HG03520 (cell line): ENCODE data around the gene MRFAP1L1.
A peak's percentile ranks its signal among the peaks of the same experiment; 100 is the strongest.

Source experiments
- ATAC-seq: cut with Tn5 transposase; IDR thresholded peaks from one replicate; pipeline ENCODE4 v1.9.1; 2021; ENCODE audit warnings: mild to moderate bottlenecking, moderate library complexity; ENCODE audit not compliant: unreplicated experiment

The MRFAP1L1 gene

GRCh38 chr4:6716958-6717655 lies 7.4 kb upstream of the MRFAP1L1 start:
- no peak for ATAC-seq

DNA sequence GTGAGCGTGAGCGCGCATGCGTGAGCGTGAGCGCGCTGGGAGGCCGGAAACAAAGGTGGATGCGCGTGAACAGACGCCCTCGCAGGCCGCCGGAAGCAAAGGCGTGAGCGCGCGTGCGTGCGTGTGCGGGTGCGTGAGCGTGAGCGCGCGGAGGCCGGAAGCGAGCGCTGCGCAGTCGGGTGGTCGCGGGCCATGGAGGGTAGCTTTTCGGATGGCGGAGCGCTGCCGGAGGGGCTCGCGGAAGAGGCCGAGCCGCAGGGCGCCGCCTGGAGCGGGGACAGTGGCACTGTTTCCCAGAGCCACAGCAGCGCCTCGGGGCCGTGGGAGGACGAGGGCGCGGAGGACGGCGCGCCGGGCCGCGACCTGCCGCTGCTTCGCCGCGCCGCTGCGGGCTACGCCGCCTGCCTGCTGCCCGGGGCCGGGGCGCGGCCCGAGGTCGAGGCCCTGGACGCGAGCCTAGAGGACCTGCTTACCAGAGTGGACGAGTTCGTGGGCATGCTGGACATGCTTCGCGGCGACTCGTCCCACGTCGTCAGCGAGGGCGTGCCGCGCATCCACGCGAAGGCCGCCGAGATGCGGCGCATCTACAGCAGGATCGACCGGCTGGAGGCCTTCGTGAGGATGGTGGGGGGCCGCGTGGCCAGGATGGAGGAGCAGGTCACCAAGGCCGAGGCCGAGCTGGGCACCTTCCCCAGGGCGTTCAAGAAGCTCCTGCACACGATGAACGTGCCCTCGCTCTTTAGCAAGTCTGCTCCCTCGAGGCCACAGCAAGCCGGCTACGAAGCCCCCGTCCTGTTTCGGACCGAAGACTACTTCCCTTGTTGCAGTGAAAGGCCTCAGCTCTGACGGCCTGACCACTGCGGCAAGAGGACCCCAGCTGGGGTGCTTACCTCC lies 6.6 kb upstream of the MRFAP1L1 start, which contains the start of gene BLOC1S4:
BLOC1S4 (plus strand) TSS at position 157 of the 894 bp plus-strand sequence; CDS start at position 193, 36 bp downstream.
- ATAC-seq: peak; percentile 79

DNA sequence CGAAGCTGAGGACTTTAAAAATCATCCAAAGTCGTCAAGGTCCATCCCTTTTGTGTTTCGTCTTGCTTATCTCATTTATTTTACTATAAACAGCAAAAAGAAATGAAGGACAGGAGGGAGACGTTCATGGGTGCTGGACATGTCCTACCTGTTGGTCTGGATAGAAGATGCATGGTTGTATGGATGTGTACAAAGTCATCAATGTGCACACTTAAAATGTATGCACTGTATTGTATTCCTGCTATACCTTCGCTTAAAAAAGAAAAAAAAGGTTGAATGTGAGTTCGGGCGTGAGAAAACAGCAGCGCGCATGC lies 6.0 kb upstream of the MRFAP1L1 start:
- no peak for ATAC-seq

DNA sequence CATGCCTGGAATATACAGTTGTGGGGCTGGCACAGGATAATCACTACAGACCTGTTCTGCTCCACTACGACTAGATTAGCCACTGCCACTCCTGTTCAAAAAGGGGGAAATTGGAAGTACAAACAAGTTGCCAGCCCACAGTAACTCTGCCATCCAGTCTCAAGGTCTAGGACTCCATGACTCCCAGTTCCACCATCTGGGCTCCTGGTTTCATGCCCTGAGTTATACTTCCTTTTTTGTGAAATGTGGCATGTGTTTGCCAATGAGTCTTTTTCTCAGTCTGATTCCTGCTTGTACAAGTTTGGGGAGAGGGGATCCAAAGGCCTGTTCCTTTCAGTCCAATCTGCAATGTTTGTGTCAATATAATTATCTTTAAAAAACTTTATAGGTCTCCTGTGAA lies 5.3 kb upstream of the MRFAP1L1 start:
- ATAC-seq: no peak

DNA sequence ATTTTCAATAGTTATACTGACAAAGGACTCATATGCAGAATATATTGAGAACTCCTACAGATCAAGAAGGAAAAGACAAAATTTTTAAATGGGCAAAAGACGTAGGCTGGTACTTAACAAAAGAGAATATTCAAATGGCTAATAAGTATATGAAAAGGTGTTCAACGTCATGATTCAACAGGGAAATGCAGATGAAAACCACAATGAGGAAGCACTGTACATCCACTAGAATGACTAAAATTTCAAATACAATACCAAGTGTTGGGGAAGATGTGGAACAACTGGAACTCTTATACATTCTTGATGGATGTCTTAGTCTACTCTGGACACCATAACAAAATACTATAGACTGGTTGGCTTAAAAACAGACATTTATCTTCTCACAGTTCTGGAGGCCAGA lies 1.3 kb upstream of the MRFAP1L1 start:
- ATAC-seq: no peak

DNA sequence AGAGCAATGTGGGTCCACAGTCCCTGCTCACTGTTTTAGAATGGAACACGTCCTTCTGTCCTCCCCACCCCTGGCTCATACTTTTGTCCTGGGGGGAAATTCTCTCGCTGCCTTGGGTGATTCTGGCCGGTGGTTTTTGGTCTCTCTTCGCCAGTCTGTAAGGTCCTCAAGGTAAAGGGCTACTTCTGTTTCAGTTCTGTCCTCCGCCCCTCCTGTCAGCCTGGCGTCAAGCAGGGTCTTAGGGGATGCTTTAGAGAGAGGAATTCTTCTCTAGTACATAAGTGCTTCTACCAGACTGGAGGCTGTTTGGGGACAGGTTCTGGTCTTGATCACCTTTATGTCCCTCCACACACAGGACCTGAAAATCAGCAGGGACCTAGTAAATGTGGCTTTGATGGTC lies 617 bp upstream of the MRFAP1L1 start:
- ATAC-seq: no peak

DNA sequence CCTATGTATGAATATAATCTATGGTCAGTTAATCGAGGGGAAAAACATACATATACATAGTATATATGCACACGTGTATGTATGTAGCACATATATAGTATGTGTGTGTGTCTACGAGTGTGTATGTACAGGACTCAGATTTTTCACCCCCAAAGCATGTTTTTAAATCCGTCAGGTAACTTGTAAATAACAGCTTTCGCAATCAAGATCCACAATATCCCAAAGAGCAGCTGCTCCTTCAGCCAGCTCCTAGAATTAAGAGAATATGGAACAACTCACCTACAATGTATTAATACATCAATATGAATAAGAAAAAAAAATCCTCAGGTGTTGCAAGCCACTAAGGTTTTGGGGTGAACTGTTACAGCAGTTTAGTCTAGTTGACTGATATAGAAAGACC lies 3.5 kb downstream of the MRFAP1L1 start:
- ATAC-seq: no peak

DNA sequence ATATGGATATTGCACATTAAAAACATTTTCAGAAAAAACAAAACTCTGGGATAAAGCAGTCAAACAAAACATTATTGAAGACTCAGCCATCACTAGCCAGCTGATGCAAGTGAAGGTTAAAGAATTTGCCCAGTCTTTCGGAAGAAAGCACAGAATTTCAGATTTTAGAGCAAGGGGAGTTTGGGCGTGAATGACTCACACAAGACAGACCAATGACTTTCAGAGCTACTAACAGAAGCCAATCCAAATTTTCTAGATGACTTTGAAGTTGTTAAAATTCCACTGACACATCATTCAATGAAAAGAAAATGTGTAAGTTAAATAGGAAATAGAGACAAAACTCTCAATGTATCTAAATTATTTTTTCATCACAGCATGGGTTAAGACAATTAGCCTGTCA lies 4.0 kb downstream of the MRFAP1L1 start:
- ATAC-seq: no peak

- no peak for ATAC-seq
These were observed 5.9 kb downstream of the MRFAP1L1 start for GRCh38 chr4:6703786-6704185.

GRCh38 chr4:6702761-6703160 lies 6.9 kb downstream of the MRFAP1L1 start:
- no peak for ATAC-seq

DNA sequence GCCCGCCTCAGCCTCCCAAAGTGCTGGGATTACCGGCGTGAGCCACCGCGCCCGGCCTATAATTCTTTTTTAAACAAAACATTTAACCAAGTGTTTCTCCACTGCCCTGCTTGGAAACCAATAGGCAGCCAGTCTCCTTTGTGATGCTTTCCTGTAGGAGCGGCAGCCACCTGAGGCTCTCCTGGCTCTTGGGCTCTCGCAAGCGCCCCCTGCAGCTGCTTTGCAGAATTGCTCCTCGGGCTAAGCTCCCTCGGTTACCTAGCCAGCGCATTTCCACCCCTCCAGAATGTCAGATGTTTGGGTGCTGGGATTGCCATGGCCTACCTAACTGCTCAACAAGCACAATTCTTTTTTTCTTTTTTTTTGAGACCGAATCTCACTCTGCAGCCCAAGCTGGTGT lies 8.3 kb downstream of the MRFAP1L1 start:
- no peak for ATAC-seq

DNA sequence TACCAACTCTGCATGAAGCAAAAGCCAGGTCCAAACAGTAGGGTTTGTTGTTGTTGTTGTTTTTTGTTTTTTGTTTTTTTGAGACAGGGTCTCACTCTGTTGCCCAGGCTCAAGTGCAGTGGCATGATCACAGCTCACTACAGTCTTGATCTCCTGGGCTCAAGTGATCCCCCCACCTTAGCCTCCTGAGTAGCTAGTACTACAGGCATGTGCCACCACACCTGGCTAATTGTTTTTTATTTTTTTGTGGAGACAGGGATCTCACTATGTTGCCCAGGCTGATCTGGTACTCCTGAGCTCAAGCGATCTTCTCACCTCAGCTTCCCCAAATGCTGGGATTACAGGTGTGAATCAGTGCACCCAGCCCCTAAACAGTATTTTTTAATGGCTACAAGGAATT lies 9.8 kb downstream of the MRFAP1L1 start:
- ATAC-seq: no peak

GRCh38 chr4:6699388-6699787 lies 10.3 kb downstream of the MRFAP1L1 start:
- ATAC-seq: no peak

DNA sequence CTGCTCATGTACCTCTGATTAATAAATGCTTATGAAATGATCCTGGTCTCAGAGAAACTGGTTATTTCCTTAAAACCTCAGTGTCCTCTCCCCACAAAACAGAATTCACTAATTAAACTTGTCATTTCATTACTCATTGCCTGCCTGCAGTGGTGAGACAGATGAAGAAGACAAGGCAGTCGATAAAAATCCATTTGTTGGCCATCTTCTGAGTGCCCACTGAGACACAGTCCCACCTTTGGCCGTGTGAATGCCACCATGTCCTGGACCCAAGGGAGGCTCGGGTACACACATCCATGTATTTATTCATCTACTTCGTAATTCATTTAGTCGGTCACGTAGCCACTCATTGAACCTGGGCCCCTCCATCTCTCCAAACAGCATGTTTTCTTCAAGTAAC lies 12.5 kb downstream of the MRFAP1L1 start:
- ATAC-seq: no peak

GRCh38 chr4:6696611-6697010 lies 13.1 kb downstream of the MRFAP1L1 start:
- no peak for ATAC-seq

DNA sequence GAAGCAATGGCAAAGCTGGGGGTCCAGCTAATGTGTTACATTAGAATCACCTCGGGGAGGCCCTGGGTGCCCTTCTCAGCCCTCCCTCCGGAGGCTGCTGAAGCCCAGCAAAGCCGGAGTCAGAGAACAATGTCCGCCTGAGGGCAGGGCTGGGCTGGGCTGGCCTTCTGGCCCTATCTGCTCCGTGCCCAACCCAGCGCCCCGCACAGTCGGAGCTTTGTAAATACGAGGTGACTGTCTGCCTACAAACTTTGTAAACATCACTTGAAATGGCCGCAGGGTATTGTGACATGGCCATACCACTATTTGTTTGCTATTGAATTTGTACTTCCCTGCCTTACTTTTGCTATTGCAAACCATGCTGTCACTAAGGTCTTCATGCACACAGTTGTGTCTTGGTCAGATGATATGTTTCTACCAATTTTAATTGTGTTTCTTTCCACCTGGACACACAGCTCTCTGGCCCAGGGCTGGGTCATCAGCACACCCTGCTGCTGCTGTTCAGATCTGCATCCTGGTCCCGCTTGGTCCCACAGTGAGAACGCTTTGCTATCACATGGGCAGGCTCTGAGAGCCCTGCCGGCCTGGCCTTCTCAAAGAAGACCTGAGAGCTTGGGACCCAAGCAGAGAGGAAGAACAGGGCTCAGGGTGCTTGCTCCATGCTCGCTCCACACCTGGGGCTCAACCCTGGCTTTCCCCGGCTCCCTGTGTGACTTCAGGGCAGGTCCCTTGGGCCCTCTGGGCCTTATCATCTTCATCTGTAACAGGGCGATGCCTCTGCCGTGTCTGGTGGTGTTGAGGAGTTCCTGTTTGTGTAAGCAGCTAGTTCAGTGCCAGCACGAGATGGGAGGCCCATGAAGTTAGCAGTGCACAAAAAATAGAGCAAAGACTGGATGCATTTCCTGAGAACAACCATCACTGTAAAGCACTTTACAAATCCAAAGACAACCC lies 13.7 kb downstream of the MRFAP1L1 start:
- no peak for ATAC-seq

DNA sequence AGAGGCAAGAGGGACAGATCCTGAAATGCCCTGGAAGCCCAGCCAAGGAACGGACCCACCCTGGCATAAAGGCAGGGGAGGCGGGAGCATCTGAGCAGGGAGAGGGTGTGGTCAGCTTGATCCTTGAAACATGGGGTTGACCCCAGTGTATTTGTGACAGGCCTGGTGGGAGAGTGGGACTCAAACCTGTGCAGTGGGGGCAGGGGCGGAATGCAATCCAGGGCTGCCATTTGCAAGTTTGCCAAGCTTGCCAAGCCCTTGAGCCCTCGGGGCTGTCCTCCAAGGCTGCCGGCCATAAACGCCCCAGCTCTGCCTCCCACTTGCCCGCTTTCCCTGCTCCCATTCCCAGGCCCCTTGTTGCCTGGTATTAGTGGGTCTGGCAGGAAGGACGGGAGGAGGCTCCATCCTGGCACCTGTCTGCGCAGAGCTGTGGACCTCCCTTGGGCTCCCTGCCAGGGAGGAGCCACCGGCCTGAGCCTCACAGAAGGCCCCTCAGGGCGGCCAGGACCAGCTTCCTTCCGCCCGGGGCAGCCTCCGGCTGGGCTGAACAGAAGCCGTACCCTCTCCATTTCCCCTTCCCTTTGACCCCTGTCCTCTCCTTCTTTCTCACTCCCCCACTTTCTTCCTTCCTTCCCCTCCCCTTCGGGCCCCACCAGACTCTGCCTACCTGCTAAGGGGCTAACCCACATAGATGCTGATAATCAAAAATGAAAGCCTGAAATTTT lies 15.3 kb downstream of the MRFAP1L1 start:
- no peak for ATAC-seq

DNA sequence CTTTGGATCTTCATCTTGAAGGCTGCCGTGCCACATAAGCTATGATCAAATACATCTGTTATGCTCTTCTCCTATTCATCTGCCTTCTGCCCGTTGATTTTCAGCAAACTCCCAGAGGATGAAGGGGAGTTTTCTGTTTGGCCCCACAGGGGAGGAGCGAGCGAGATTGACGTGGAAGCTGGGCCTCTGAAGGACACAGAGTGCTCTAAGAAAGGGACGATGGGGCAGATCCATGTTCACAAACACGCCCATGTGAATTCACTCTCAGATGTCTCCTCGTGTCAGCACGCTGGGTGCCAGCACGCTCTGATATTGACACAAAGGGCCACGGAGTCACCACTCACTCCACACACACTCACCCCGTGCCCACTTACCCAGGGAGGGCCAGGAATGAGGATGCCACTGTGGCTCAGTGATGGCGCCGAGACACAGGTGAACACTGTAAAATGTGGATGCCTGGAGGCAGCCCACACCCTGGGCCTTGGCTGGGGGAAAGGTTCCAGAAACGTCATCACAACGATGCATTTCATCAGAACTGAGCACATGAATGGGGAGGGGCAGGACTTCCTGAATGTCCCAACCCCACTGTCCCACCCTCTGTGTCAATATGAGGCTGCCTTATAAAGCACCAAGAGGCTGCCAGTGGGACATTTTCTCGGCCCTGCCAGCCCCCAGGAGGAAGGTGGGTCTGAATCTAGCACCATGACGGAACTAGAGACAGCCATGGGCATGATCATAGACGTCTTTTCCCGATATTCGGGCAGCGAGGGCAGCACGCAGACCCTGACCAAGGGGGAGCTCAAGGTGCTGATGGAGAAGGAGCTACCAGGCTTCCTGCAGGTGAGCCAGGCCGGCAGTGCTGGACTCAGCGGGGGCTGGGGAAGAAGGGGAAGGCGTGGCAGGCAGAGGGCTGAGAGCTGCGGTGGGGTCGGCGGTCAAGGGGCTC lies 16.2 kb downstream of the MRFAP1L1 start, which contains the start of gene S100P:
S100P (plus strand) TSS at position 648 of the 946 bp plus-strand sequence; CDS start at position 703, 55 bp downstream.
- no peak for ATAC-seq

GRCh38 chr4:6692806-6693205 lies 16.9 kb downstream of the MRFAP1L1 start:
- no peak for ATAC-seq
